PC-9 (cell line): ENCODE data around the gene DCP2. TPM values are rescaled to one million over a fixed set of nuclear protein-coding genes. Genes with fewer than 3 reads are reported as not detected.

Source experiments
- BruUV-seq: library from RNA; stranded (reverse); fragments of 400-500 nt; replicated peaks from 2 replicates; lab custom pipeline; 2021; lab: Mats Ljungman, UMichigan
- CTCF ChIA-PET: fragments of 300-600 bp; sonication (Branson Sonifier 250); formaldehyde crosslinking; loops from one replicate; lab custom pipeline; 2022; ENCODE audit warnings: antibody characterized with exemption; lab: Charles Lee
- POLR2A ChIA-PET: fragments of 300-600 bp; sonication (Branson Sonifier 250); formaldehyde crosslinking; loops from one replicate; lab custom pipeline; 2022; ENCODE audit warnings: antibody characterized with exemption; ENCODE audit not compliant: unreplicated experiment; lab: Charles Lee
- DNase-seq, 2 experiments: peaks; one replicate each; pipeline versions ENCODE4 v3.0.0 to v3.0.0-alpha.2; 2015 to 2022; ENCODE audit warnings: mixed read lengths in 1 of 2
- H2AFZ ChIP-seq: fragments of 200-600 bp; sonication (generic); 2 replicates; pipeline ENCODE4 v1.8.1; 2017; ENCODE audit warnings: antibody characterized with exemption
- H3F3A ChIP-seq: fragments of 200-600 bp; sonication (generic); 2 replicates; pipeline ENCODE4 v1.8.1; 2017; ENCODE audit warnings: antibody characterized with exemption, mild to moderate bottlenecking, low read depth; ENCODE audit not compliant: insufficient read depth
- H3K27ac ChIP-seq: fragments of 200-600 bp; sonication (generic); 2 replicates; pipeline ENCODE4 v1.6.1; 2016; ENCODE audit warnings: mixed run types
- H3K27me3 ChIP-seq: fragments of 200-600 bp; sonication (generic); 2 replicates; pipeline ENCODE4 v1.6.1; 2016; ENCODE audit warnings: low read depth, mixed run types; ENCODE audit not compliant: insufficient read depth
- H3K36me3 ChIP-seq: fragments of 200-600 bp; sonication (generic); 2 replicates; pipeline ENCODE4 v1.6.1; 2016; ENCODE audit warnings: low read depth, mixed run types
- H3K4me1 ChIP-seq: fragments of 200-600 bp; sonication (generic); replicated peaks from 2 replicates; pipeline ENCODE4 v1.6.1; 2016; ENCODE audit warnings: mixed run types; ENCODE audit not compliant: insufficient read depth
- H3K4me2 ChIP-seq: fragments of 200-600 bp; sonication (generic); 2 replicates; pipeline ENCODE4 v1.6.1; 2017; ENCODE audit warnings: mixed run types
- H3K4me3 ChIP-seq: fragments of 200-600 bp; sonication (generic); 2 replicates; pipeline ENCODE4 v1.6.1; 2016; ENCODE audit warnings: mixed run types
- H3K79me2 ChIP-seq: fragments of 200-600 bp; sonication (generic); 2 replicates; pipeline ENCODE4 v1.6.1; 2017; ENCODE audit warnings: low read depth, mixed run types
- H3K9me2 ChIP-seq: fragments of 200-600 bp; sonication (generic); 2 replicates; pipeline ENCODE4 v1.8.1; 2017; ENCODE audit warnings: mild to moderate bottlenecking; ENCODE audit not compliant: insufficient read depth
- H3K9me3 ChIP-seq: fragments of 200-600 bp; sonication (generic); 2 replicates; pipeline ENCODE4 v1.8.1; 2016; ENCODE audit warnings: low read depth; ENCODE audit not compliant: insufficient read depth
- H4K20me1 ChIP-seq: fragments of 200-600 bp; sonication (generic); 2 replicates; pipeline ENCODE4 v1.8.1; 2017; ENCODE audit not compliant: insufficient read depth
- EZH2 ChIP-seq: fragments of 200-600 bp; sonication (generic); IDR thresholded peaks from 2 replicates; pipeline ENCODE4 v1.8.0; 2017; ENCODE audit warnings: antibody characterized with exemption, low read depth
- intact Hi-C: fragments of 100-400 bp; cut with micrococcal nuclease; formaldehyde crosslinking; loops from one replicate; pipeline ENCODE4 v1.10.0; 2022; ENCODE audit not compliant: unreplicated experiment
- total RNA-seq: library from RNA; stranded (reverse); gene quantifications from 2 replicates; pipeline ENCODE4 v1.2.3, GENCODE V29; 2021
- TF ChIP-seq, protein P1 (sequence below): fragments of 200-600 bp; sonication (generic); conservative IDR thresholded peaks from 2 replicates; pipeline ENCODE4 v1.6.1; 2017; ENCODE audit warnings: mixed run types, antibody characterized with exemption, mild to moderate bottlenecking, moderate library complexity

DCP2 gene
- total RNA-seq, 1 experiment from 2014 or later, result 45.6 TPM

DNA sequence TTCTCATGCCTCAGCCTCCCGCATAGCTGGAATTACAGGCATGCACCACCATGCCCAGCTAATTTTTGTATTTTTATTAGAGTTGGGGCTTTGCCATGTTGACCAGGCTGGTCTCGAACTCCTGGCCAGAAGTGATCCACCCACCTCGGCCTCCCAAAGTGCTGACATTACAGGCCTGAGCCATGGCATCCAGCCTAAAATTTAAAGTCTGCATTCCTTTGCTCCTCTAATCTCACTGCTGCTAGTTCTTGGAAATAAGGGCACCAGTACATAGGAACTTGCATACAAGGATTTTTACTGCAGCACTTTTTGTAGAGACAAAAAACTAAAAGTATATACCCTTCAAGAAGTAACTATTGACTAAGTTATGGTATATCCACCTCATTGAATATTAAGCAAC is 20.0 kb upstream of the DCP2 start:
- CTCF ChIA-PET, result no interaction called here
- TF ChIP-seq, protein P1, sequence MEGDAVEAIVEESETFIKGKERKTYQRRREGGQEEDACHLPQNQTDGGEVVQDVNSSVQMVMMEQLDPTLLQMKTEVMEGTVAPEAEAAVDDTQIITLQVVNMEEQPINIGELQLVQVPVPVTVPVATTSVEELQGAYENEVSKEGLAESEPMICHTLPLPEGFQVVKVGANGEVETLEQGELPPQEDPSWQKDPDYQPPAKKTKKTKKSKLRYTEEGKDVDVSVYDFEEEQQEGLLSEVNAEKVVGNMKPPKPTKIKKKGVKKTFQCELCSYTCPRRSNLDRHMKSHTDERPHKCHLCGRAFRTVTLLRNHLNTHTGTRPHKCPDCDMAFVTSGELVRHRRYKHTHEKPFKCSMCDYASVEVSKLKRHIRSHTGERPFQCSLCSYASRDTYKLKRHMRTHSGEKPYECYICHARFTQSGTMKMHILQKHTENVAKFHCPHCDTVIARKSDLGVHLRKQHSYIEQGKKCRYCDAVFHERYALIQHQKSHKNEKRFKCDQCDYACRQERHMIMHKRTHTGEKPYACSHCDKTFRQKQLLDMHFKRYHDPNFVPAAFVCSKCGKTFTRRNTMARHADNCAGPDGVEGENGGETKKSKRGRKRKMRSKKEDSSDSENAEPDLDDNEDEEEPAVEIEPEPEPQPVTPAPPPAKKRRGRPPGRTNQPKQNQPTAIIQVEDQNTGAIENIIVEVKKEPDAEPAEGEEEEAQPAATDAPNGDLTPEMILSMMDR, result no peak
- no peak for TF ChIP-seq EZH2

DNA sequence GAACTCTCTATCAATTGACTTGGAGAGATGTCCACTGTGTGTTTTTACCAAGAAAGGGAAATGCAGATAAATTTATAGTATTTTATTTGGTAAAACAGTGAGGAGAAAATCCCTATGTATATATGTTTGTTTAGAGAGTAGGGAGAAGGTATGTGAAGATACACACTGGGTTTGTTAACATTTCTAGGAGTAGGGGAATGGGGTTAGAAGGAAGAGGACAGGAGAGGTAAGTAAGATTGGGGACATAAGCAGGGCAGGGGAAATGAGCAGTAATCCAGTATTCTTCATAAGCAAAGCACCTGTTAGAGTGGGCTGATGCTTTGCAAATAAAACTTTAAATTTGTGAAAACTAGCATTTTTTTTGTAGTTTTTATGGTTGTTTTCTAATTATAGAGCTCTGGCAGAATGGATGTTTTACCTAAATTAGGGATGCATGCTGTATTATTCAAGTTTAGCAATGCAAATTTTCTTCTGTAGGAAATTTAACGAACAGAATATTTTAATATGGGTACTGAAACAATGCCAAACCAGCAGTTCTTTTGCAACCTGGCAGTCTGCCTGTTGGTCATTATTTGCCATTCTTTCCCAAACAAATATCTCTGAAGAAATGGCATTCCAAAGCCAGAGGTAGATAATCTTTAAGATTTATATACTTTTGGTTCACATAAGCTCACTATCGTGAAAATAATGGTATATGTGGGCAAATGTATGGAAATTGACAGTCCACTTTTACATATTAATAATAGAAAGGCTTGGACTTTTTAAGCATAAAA is 19.4 kb upstream of the DCP2 start:
- DNase-seq, result no peak
- POLR2A ChIA-PET, result interaction anchor here (0.5 kb wide), 1 partner anchor 23 kb away, joined by 3 read pairs; no protein-coding TSS in a partner anchor

More for the DNA sequence above, 20.0 kb upstream of the DCP2 start:
- H3K4me2 ChIP-seq, result no peak overlapping the region
- no peaks in the 10 kb centered on the region for H4K20me1 ChIP-seq
- H3F3A ChIP-seq, result peaks cover 24% of the 10 kb centered on the region
- no TSS peak for BruUV-seq
- H3K27ac ChIP-seq, result no peak overlapping the region
- no peaks in the 10 kb centered on the region for H3K79me2 ChIP-seq
- no peak overlapping the region for H2AFZ ChIP-seq
- no peaks in the 10 kb centered on the region for H3K9me3 ChIP-seq
- intact Hi-C loops, result loop anchor here (5.0 kb wide), 1 partner anchor 79 kb away; no protein-coding TSS in a partner anchor
- peaks cover 43% of the 10 kb centered on the region for H3K4me1 ChIP-seq
- DNase-seq, result no peak
- H3K36me3 ChIP-seq, result no peaks in the 10 kb centered on the region
- H3K4me3 ChIP-seq, result no peak overlapping the region
- no peaks in the 10 kb centered on the region for H3K27me3 ChIP-seq
- POLR2A ChIA-PET, result no interaction called here
- no peaks in the 10 kb centered on the region for H3K9me2 ChIP-seq

More for the DNA sequence above, 19.4 kb upstream of the DCP2 start:
- H3K4me3 ChIP-seq, result no peak overlapping the region
- no peaks in the 10 kb centered on the region for H4K20me1 ChIP-seq
- H3K79me2 ChIP-seq, result no peaks in the 10 kb centered on the region
- TF ChIP-seq, protein P1, result no peak
- TF ChIP-seq EZH2, result no peak
- BruUV-seq, result no TSS peak
- no peak overlapping the region for H2AFZ ChIP-seq
- peak overlapping the region; percentile 50; the same call in 1 of the 2 replicates for H3K4me2 ChIP-seq
- H3K9me3 ChIP-seq, result no peaks in the 10 kb centered on the region
- H3K9me2 ChIP-seq, result no peaks in the 10 kb centered on the region
- H3K36me3 ChIP-seq, result no peaks in the 10 kb centered on the region
- H3F3A ChIP-seq, result peaks cover 24% of the 10 kb centered on the region
- intact Hi-C loops, result loop anchor here (5.0 kb wide), 1 partner anchor 80 kb away; no protein-coding TSS in a partner anchor
- peaks cover 43% of the 10 kb centered on the region for H3K4me1 ChIP-seq
- no peaks in the 10 kb centered on the region for H3K27me3 ChIP-seq
- CTCF ChIA-PET, result no interaction called here
- H3K27ac ChIP-seq, result no peak overlapping the region
